ENCODE data around the gene MDK.

GRCh38 chr11:46402957-46403902 lies 21.8 kb downstream of the MDK start:
- TF ChIP-seq CTCF (IDR thresholded peaks at IDR 0.05) (no peak), POLR2A (IDR thresholded peaks at IDR 0.05) (no peak), POLR2AphosphoS5 (IDR thresholded peaks at IDR 0.05) (no peak), EP300 (IDR thresholded peaks at IDR 0.05) (no peak)

Measured in gastroesophageal sphincter (tissue), 3 donors.